Neuronal stem cell (in vitro differentiated cells): ENCODE data around the gene AZU1.

Experiments
- DNase-seq: peaks from one replicate; pipeline ENCODE4 v3.0.0-alpha.2; 2013; ENCODE audit warnings: low spot score
- H2AFZ ChIP-seq: one replicate; pipeline ENCODE4 v1.6.1; 2013; ENCODE audit warnings: mild to moderate bottlenecking, low read length, inconsistent platforms
- H2AK5ac ChIP-seq: 2 replicates; pipeline ENCODE4 v1.6.1; 2013; ENCODE audit warnings: low read depth, mild to moderate bottlenecking, inconsistent platforms, low read length, moderate library complexity, mixed read lengths
- H2BK120ac ChIP-seq: 2 replicates; pipeline ENCODE4 v1.6.1; 2013; ENCODE audit warnings: low read depth, mild to moderate bottlenecking, inconsistent platforms, low read length, moderate library complexity, mixed read lengths
- H2BK12ac ChIP-seq: one replicate; pipeline ENCODE4 v1.6.1; 2013; ENCODE audit warnings: low read length, inconsistent platforms
- H2BK15ac ChIP-seq: 2 replicates; pipeline ENCODE4 v1.6.1; 2013; ENCODE audit warnings: mild to moderate bottlenecking, low read length, inconsistent platforms, mixed read lengths
- H2BK5ac ChIP-seq: one replicate; pipeline ENCODE4 v1.6.1; 2013; ENCODE audit warnings: inconsistent platforms, mild to moderate bottlenecking, low read length, moderate library complexity
- H3K14ac ChIP-seq: one replicate; pipeline ENCODE4 v1.6.1; 2013; ENCODE audit warnings: low read length, inconsistent platforms
- H3K18ac ChIP-seq: 2 replicates; pipeline ENCODE4 v1.6.1; 2013; ENCODE audit warnings: low read length, inconsistent platforms
- H3K23ac ChIP-seq: 2 replicates; pipeline ENCODE4 v1.6.1; 2013; ENCODE audit warnings: low read depth, mild to moderate bottlenecking, mixed read lengths, low read length, inconsistent platforms; ENCODE audit not compliant: poor library complexity
- H3K27ac ChIP-seq: replicated peaks from 3 replicates; pipeline ENCODE4 v1.5.1; 2013; ENCODE audit warnings: low read length, inconsistent platforms
- H3K27me3 ChIP-seq, 3 experiments: 2 replicates each; pipeline ENCODE4 v1.6.1; 2013; ENCODE audit warnings: low read length in 3 of 3, mild to moderate bottlenecking in 2 of 3, inconsistent platforms in 1 of 3, low read depth in 1 of 3, mixed read lengths in 1 of 3, moderate library complexity in 1 of 3; ENCODE audit not compliant: control insufficient read depth in 3 of 3, insufficient read depth in 3 of 3
- H3K36me3 ChIP-seq, 2 donors: replicated peaks in 1 of 2; 2 replicates each; pipeline ENCODE4 v1.6.1; 2013; ENCODE audit warnings: low read length in 2 of 2; ENCODE audit not compliant: control insufficient read depth in 2 of 2, insufficient read depth in 2 of 2
- H3K4ac ChIP-seq: 2 replicates; pipeline ENCODE4 v1.6.1; 2013; ENCODE audit warnings: inconsistent platforms, mild to moderate bottlenecking, low read length, moderate library complexity
- H3K4me1 ChIP-seq, 2 donors: 1 replicate in 1 of 2; 2 replicates in 1 of 2; pipeline ENCODE4 v1.6.1; 2013; ENCODE audit warnings: low read length in 2 of 2, low read depth in 1 of 2; ENCODE audit not compliant: control insufficient read depth in 2 of 2, insufficient read depth in 1 of 2
- H3K4me2 ChIP-seq: one replicate; pipeline ENCODE4 v1.6.1; 2013; ENCODE audit warnings: mild to moderate bottlenecking, low read length, inconsistent platforms; ENCODE audit not compliant: insufficient read depth, poor library complexity, severe bottlenecking
- H3K4me3 ChIP-seq, 2 donors: 2 replicates each; pipeline ENCODE4 v1.5.1; 2013; ENCODE audit warnings: low read length in 2 of 2, mild to moderate bottlenecking in 2 of 2, inconsistent platforms in 1 of 2, moderate library complexity in 1 of 2
- H3K79me1 ChIP-seq: one replicate; pipeline ENCODE4 v1.6.1; 2013; ENCODE audit warnings: low read depth, mild to moderate bottlenecking, inconsistent platforms, low read length, moderate library complexity
- H3K9ac ChIP-seq: one replicate; pipeline ENCODE4 v1.6.1; 2013; ENCODE audit warnings: mild to moderate bottlenecking, low read depth, low read length, inconsistent platforms; ENCODE audit not compliant: poor library complexity
- H3K9me3 ChIP-seq, 2 donors: replicated peaks in 1 of 2; 2 replicates each; pipeline versions ENCODE3 to v1.6.1; 2013; ENCODE audit warnings: low read length in 2 of 2, mild to moderate bottlenecking in 2 of 2, inconsistent platforms in 1 of 2, low read depth in 1 of 2, mixed read lengths in 1 of 2, moderate library complexity in 1 of 2; ENCODE audit not compliant: control insufficient read depth in 2 of 2, insufficient read depth in 1 of 2
- H4K8ac ChIP-seq: one replicate; pipeline ENCODE4 v1.6.1; 2013; ENCODE audit warnings: low read depth, mild to moderate bottlenecking, inconsistent platforms, low read length, moderate library complexity
- H4K91ac ChIP-seq: one replicate; pipeline ENCODE4 v1.6.1; 2013; ENCODE audit warnings: low read length, low read depth, mild to moderate bottlenecking, inconsistent platforms; ENCODE audit not compliant: poor library complexity
- WGBS, 2 donors: extraction: QIAGEN DNeasy Blood & Tissue Kit; methylation state at CpG; one replicate each; pipeline ENCODE4 v1.1.7; 2013; ENCODE audit warnings: missing lambda C conversion rate in 2 of 2, mixed read lengths in 1 of 2; ENCODE audit not compliant: insufficient read length in 2 of 2, insufficient replicate concordance in 1 of 2; ENCODE audit errors: extremely low coverage in 2 of 2; 5-methylcytosine and 5-hydroxymethylcytosine counted together

The AZU1 gene

GRCh38 chr19:811506-812048 is 16.1 kb upstream of the AZU1 start:
- Histone ChIP-seq H3K4me2 (no peak overlapping the region), H3K18ac (no peak overlapping the region), H3K4me1 (no peaks in the 10 kb centered on the region), H3K14ac (no peak overlapping the region), H2BK120ac (no peak overlapping the region), H2AK5ac (no peak overlapping the region), H3K4ac (no peak overlapping the region), H3K79me1 (peaks cover 34% of the 10 kb centered on the region), H3K9ac (no peak overlapping the region), H3K23ac (no peak overlapping the region), H2AFZ (no peak overlapping the region), H3K27ac (peak overlapping the region; percentile 36), H2BK5ac (no peak overlapping the region), H3K36me3 (peaks cover 69 to 84% of the 10 kb centered on the region in 2 donors), H3K4me3 (no peak overlapping the region), H2BK12ac (no peak overlapping the region), H3K9me3 (peaks cover 0 to 3% of the 10 kb centered on the region in 2 donors), H4K8ac (no peak overlapping the region), H3K27me3 (no peaks in the 10 kb centered on the region), H2BK15ac (no peak overlapping the region), H4K91ac (no peak overlapping the region)
- no peak for DNase-seq
- no CpG with 5 or more reads among the region's 20 CpGs for WGBS, 2 donors

- no peak overlapping the region for H3K14ac ChIP-seq
- peaks cover 34% of the 10 kb centered on the region for H3K79me1 ChIP-seq
- DNase-seq = no peak
- H3K9ac ChIP-seq = no peak overlapping the region
- no peak overlapping the region for H2AFZ ChIP-seq
- no peak overlapping the region for H2BK5ac ChIP-seq
- H2AK5ac ChIP-seq = no peak overlapping the region
- no peaks in the 10 kb centered on the region for H3K4me1 ChIP-seq
- H3K18ac ChIP-seq = no peak overlapping the region
- H4K8ac ChIP-seq = no peak overlapping the region
- no peak overlapping the region for H3K4ac ChIP-seq
- no peak overlapping the region for H3K4me3 ChIP-seq
- H3K9me3 ChIP-seq = peaks cover 0 to 3% of the 10 kb centered on the region in 2 donors
- no peak overlapping the region for H2BK12ac ChIP-seq
- H4K91ac ChIP-seq = no peak overlapping the region
- peak overlapping the region; percentile 73 for H3K23ac ChIP-seq
- no peak overlapping the region for H3K4me2 ChIP-seq
- WGBS, 2 donors = no CpG with 5 or more reads among the region's 80 CpGs
- H3K27ac ChIP-seq = peak overlapping the region; percentile 7
- H2BK120ac ChIP-seq = no peak overlapping the region
- H2BK15ac ChIP-seq = no peak overlapping the region
- H3K36me3 ChIP-seq = peaks cover 63 to 79% of the 10 kb centered on the region in 2 donors
- H3K27me3 ChIP-seq = no peaks in the 10 kb centered on the region
Measured at GRCh38 chr19:812049-812746, 15.4 kb upstream of the AZU1 start.

GRCh38 chr19:812747-813218 is 14.9 kb upstream of the AZU1 start:
- no peak overlapping the region for H2BK12ac ChIP-seq
- H3K23ac ChIP-seq = peak overlapping the region; percentile 73
- no peaks in the 10 kb centered on the region for H3K27me3 ChIP-seq
- H3K79me1 ChIP-seq = peaks cover 32% of the 10 kb centered on the region
- no peak overlapping the region for H3K4ac ChIP-seq
- no peak overlapping the region for H2BK15ac ChIP-seq
- no peak overlapping the region for H3K14ac ChIP-seq
- H3K9me3 ChIP-seq = peaks cover 0 to 3% of the 10 kb centered on the region in 2 donors
- DNase-seq = no peak
- H3K18ac ChIP-seq = no peak overlapping the region
- H2BK5ac ChIP-seq = no peak overlapping the region
- no peak overlapping the region for H3K4me3 ChIP-seq
- H2AFZ ChIP-seq = no peak overlapping the region
- no peak overlapping the region for H3K9ac ChIP-seq
- H3K4me1 ChIP-seq = no peaks in the 10 kb centered on the region
- no peak overlapping the region for H4K91ac ChIP-seq
- WGBS, 2 donors = no CpG with 5 or more reads among the region's 72 CpGs
- peak overlapping the region; percentile 82 for H4K8ac ChIP-seq
- H3K27ac ChIP-seq = no peak overlapping the region
- no peak overlapping the region for H2AK5ac ChIP-seq
- no peak overlapping the region for H3K4me2 ChIP-seq
- H3K36me3 ChIP-seq = peaks cover 58 to 79% of the 10 kb centered on the region in 2 donors
- no peak overlapping the region for H2BK120ac ChIP-seq
